ENCODE data around the gene THNSL1.

DNA sequence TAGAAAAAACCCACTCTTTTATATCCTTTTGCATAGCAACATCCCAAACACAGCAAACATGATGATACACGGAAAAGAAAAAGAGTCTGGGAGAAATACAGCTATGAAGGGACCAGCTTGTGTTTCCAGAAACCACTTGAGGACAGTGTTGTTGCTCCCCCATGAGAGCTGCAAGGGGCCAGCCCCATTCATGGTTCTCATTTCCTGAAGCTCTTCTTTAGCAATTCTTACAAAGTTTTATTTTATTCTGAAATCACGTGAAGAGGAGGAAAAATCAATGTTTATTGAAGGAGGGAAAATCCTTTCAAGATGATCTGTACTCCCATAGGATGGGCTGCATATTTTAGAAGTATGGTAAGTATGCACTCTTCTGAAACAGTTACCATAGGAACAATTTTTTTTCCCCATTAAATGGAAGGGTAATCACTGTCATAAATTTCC is 46.6 kb upstream of the THNSL1 start:
- TF ChIP-seq SIX4 (CRISPR knock-in tag; IDR thresholded peaks at IDR 0.05) (no peak), ZNF572 (CRISPR knock-in tag; IDR thresholded peaks at IDR 0.05) (no peak), EZH2 (conservative IDR thresholded peaks at IDR 0.05; ENCODE audit: low read depth, low read length) (no peak), POLR2AphosphoS5 (IDR thresholded peaks at IDR 0.05; ENCODE audit: low read depth, low read length) (no peak), NFIC (IDR thresholded peaks at IDR 0.05; ENCODE audit: low read length) (no peak), RBAK (CRISPR knock-in tag; IDR thresholded peaks at IDR 0.05) (no peak)
- TF ChIP-seq, protein P1, sequence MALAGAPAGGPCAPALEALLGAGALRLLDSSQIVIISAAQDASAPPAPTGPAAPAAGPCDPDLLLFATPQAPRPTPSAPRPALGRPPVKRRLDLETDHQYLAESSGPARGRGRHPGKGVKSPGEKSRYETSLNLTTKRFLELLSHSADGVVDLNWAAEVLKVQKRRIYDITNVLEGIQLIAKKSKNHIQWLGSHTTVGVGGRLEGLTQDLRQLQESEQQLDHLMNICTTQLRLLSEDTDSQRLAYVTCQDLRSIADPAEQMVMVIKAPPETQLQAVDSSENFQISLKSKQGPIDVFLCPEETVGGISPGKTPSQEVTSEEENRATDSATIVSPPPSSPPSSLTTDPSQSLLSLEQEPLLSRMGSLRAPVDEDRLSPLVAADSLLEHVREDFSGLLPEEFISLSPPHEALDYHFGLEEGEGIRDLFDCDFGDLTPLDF (CRISPR knock-in tag; IDR thresholded peaks at IDR 0.05): no peak
